SK-N-SH (cell line): ENCODE measurements around the gene CIAO3. TPM values are rescaled to one million over a fixed set of nuclear protein-coding genes. Genes with fewer than 3 reads are reported as not detected.

Source experiments
- CTCF ChIA-PET: fragments of 300-600, 350-600 bp; formaldehyde crosslinking; extraction: SDS; loops from one replicate; lab custom pipeline; 2021; lab: Yijun Ruan, JAX
- POLR2A ChIA-PET: fragments of 350-600 bp; sonication (Branson Sonifier 250); formaldehyde crosslinking; extraction: SDS; loops from one replicate; lab custom pipeline; 2020; ENCODE audit warnings: antibody characterized with exemption, inconsistent platforms; lab: Yijun Ruan, JAX
- DNase-seq: peaks from one replicate; pipeline ENCODE4 v3.0.0; 2012
- H2AFZ ChIP-seq: fragments of 200-600 bp; sonication (generic); 2 replicates; pipeline ENCODE4 v1.8.1; 2016; ENCODE audit warnings: antibody characterized with exemption, mild to moderate bottlenecking, low read depth
- H3F3A ChIP-seq: fragments of 200-600 bp; sonication (generic); replicated peaks from 2 replicates; pipeline ENCODE3; 2016; ENCODE audit warnings: antibody characterized with exemption, mild to moderate bottlenecking; ENCODE audit not compliant: insufficient read depth
- H3K27ac ChIP-seq, 2 experiments: fragments of 200-500 bp in 1 of 2; fragments of 200-600 bp in 1 of 2; sonication (Bioruptor generic) in 1 of 2; sonication (generic), shearing (Covaris generic) in 1 of 2; 2 replicates each; pipeline versions ENCODE4 v1.5.1 to v1.6.1; 2014 to 2016; ENCODE audit warnings: low read depth in 2 of 2, inconsistent platforms in 1 of 2, low read length in 1 of 2, mild to moderate bottlenecking in 1 of 2, mixed read lengths in 1 of 2
- H3K27me3 ChIP-seq: fragments of 200-600 bp; sonication (generic), shearing (Covaris generic); 2 replicates; pipeline ENCODE4 v1.6.1; 2016; ENCODE audit warnings: mixed run types; ENCODE audit not compliant: insufficient read depth
- H3K36me3 ChIP-seq, 2 experiments: fragments of 200-500 bp in 1 of 2; fragments of 200-600 bp in 1 of 2; sonication (Bioruptor generic) in 1 of 2; sonication (generic) in 1 of 2; replicated peaks in 1 of 2; 2 replicates each; pipeline versions ENCODE3 to v1.5.1; 2014 to 2016; ENCODE audit warnings: low read length in 1 of 2, mild to moderate bottlenecking in 1 of 2; ENCODE audit not compliant: insufficient read depth in 2 of 2, control insufficient read depth in 1 of 2
- H3K4me1 ChIP-seq, 2 experiments: fragments of 200-500 bp in 1 of 2; fragments of 200-600 bp in 1 of 2; sonication (Bioruptor generic) in 1 of 2; sonication (generic), shearing (Covaris generic) in 1 of 2; 2 replicates each; pipeline versions ENCODE4 v1.5.1 to v1.6.1; 2014 to 2016; ENCODE audit warnings: low read depth in 1 of 2, low read length in 1 of 2, mixed run types in 1 of 2; ENCODE audit not compliant: insufficient read depth in 2 of 2, control insufficient read depth in 1 of 2
- H3K4me2 ChIP-seq: fragments of 200-600 bp; sonication (generic), shearing (Covaris generic); 2 replicates; pipeline ENCODE4 v1.6.1; 2017; ENCODE audit warnings: mixed run types
- H3K4me3 ChIP-seq, 2 experiments: fragments of 200-500 bp in 1 of 2; fragments of 200-600 bp in 1 of 2; sonication (Bioruptor generic) in 1 of 2; sonication (generic), shearing (Covaris generic) in 1 of 2; 2 replicates each; pipeline versions ENCODE4 v1.5.1 to v1.8.1; 2014 to 2016; ENCODE audit warnings: low read depth in 2 of 2, inconsistent platforms in 1 of 2, low read length in 1 of 2, mild to moderate bottlenecking in 1 of 2, mixed read lengths in 1 of 2, moderate library complexity in 1 of 2
- H3K79me2 ChIP-seq: fragments of 200-600 bp; sonication (generic); 2 replicates; pipeline ENCODE4 v1.8.1; 2017; ENCODE audit warnings: mild to moderate bottlenecking; ENCODE audit not compliant: insufficient read depth
- H3K9ac ChIP-seq: fragments of 200-600 bp; sonication (generic); 2 replicates; pipeline ENCODE4 v1.6.1; 2017; ENCODE audit warnings: mixed run types
- H3K9me2 ChIP-seq: fragments of 200-600 bp; sonication (generic); 2 replicates; pipeline ENCODE4 v1.6.1; 2017; ENCODE audit warnings: mixed run types
- H3K9me3 ChIP-seq: fragments of 200-600 bp; sonication (generic); 2 replicates; pipeline ENCODE4 v1.6.1; 2017; ENCODE audit warnings: mixed run types, mild to moderate bottlenecking, moderate library complexity
- H4K20me1 ChIP-seq: fragments of 200-600 bp; sonication (generic); 2 replicates; pipeline ENCODE4 v1.6.1; 2017; ENCODE audit warnings: mild to moderate bottlenecking, mixed run types; ENCODE audit not compliant: insufficient read depth
- CHD2 ChIP-seq: fragments of 150-350 bp; IDR thresholded peaks from 2 replicates; pipeline ENCODE4 v1.6.1; 2018; ENCODE audit warnings: low read length; ENCODE audit not compliant: partially characterized antibody
- FOSL2 ChIP-seq: IDR thresholded peaks from 2 replicates; pipeline ENCODE4 v1.4.0; 2012; ENCODE audit warnings: low read depth, mild to moderate bottlenecking, moderate library complexity, borderline replicate concordance
- GATA2 ChIP-seq: sonication (generic); formaldehyde crosslinking; IDR thresholded peaks from 2 replicates; pipeline ENCODE4 v1.5.0; 2020; ENCODE audit warnings: mild to moderate bottlenecking, missing genetic modification reagents
- JUND ChIP-seq: IDR thresholded peaks from 2 replicates; pipeline ENCODE4 v1.4.0; 2012
- MXI1 ChIP-seq: IDR thresholded peaks from 2 replicates; pipeline ENCODE4 v1.6.1; 2012; ENCODE audit warnings: mild to moderate bottlenecking, low read depth, low read length, improper control_type of control experiment
- NFIC ChIP-seq: IDR thresholded peaks from 2 replicates; pipeline ENCODE4 v1.4.0; 2012; ENCODE audit warnings: borderline replicate concordance
- NRF1 ChIP-seq: IDR thresholded peaks from 2 replicates; pipeline ENCODE4 v1.6.1; 2012; ENCODE audit warnings: low read depth, mild to moderate bottlenecking, low read length
- RFX5 ChIP-seq: IDR thresholded peaks from 2 replicates; pipeline ENCODE4 v1.6.1; 2012; ENCODE audit warnings: mild to moderate bottlenecking, improper control_type of control experiment, low read length
- SIN3A ChIP-seq: IDR thresholded peaks from 2 replicates; pipeline ENCODE4 v1.6.1; 2012; ENCODE audit warnings: low read depth, mild to moderate bottlenecking, low read length, moderate library complexity, borderline replicate concordance
- TCF12 ChIP-seq: IDR thresholded peaks from 2 replicates; pipeline ENCODE4 v1.4.0; 2012
- WGBS: methylation state at CpG from one replicate; pipeline ENCODE4 v1.1.6; 2017; ENCODE audit warnings: low lambda C conversion rate; 5-methylcytosine and 5-hydroxymethylcytosine counted together
- polyA plus RNA-seq, 3 experiments: library from polyadenylated mRNA; depleted of rRNA; stranded (reverse); fragments of >200 nt; gene quantifications; 2 replicates each; pipeline ENCODE4 v1.2.3, GENCODE V29; 2012
- TF ChIP-seq, protein P1 (sequence below): fragments of 200-600 bp; sonication (generic); IDR thresholded peaks from 2 replicates; pipeline ENCODE4 v1.6.1; 2017; ENCODE audit warnings: antibody characterized with exemption, mild to moderate bottlenecking, moderate library complexity
- TF ChIP-seq, protein P2 (sequence below): IDR thresholded peaks from 2 replicates; pipeline ENCODE4 v1.4.0; 2012; ENCODE audit warnings: low read depth
- TF ChIP-seq, protein P3 (sequence below): IDR thresholded peaks from 2 replicates; pipeline ENCODE4; 2012
- TF ChIP-seq, protein P4 (sequence below): fragments of 150-350 bp; IDR thresholded peaks from 2 replicates; pipeline ENCODE4 v1.6.1; 2016; ENCODE audit warnings: mild to moderate bottlenecking, low read depth, low read length
- TF ChIP-seq, protein P5 (sequence below): fragments of 150-350 bp; IDR thresholded peaks from 2 replicates; pipeline ENCODE4 v1.6.1; 2017; ENCODE audit warnings: antibody characterized with exemption, low read length, low read depth, borderline replicate concordance
- TF ChIP-seq, protein P6 (sequence below): IDR thresholded peaks from 2 replicates; pipeline ENCODE4 v1.4.0; 2012; ENCODE audit warnings: low read depth, borderline replicate concordance

CIAO3 gene
- polyA plus RNA-seq, 1 of the 3 experiments (the other 2 are of a cell fraction): 14.4 TPM

DNA sequence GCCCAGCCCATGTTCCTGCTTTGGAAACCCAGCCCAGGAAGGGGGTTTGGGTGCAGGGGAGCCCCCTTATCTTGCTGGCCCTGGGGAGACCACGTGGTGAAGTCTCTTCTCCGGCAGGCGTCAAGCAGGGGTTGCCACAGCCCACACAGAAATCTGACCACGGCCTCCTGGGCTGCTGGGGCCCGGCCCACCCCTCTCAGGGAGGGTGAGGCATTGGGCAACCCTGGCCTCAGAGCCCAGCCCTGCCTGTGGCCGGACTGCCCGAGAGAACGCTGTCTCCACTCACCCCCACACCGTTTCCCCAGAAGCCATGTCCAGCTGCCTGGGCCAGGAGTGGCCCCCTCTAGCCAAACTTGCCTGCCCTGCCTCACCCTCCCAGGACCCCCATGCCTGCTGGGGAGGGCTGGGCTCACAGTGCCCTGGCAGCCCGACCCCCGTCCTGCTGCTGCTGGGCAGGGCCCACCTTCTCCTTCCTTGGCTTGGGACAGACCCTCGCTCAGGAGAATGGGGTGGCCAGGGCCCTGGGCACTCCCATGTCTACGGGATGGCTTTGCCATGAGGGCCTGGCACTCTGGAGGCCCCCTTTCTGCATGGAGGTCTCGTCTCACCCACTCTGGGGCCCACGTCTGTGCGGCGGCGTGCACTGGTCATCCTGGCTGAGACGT, 40.7 kb upstream of the CIAO3 start (continued):
- TF ChIP-seq, protein P1, sequence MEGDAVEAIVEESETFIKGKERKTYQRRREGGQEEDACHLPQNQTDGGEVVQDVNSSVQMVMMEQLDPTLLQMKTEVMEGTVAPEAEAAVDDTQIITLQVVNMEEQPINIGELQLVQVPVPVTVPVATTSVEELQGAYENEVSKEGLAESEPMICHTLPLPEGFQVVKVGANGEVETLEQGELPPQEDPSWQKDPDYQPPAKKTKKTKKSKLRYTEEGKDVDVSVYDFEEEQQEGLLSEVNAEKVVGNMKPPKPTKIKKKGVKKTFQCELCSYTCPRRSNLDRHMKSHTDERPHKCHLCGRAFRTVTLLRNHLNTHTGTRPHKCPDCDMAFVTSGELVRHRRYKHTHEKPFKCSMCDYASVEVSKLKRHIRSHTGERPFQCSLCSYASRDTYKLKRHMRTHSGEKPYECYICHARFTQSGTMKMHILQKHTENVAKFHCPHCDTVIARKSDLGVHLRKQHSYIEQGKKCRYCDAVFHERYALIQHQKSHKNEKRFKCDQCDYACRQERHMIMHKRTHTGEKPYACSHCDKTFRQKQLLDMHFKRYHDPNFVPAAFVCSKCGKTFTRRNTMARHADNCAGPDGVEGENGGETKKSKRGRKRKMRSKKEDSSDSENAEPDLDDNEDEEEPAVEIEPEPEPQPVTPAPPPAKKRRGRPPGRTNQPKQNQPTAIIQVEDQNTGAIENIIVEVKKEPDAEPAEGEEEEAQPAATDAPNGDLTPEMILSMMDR: no peak
- TF ChIP-seq, protein P2, sequence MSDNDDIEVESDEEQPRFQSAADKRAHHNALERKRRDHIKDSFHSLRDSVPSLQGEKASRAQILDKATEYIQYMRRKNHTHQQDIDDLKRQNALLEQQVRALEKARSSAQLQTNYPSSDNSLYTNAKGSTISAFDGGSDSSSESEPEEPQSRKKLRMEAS: no peak
- TF ChIP-seq RFX5 (no peak), FOSL2 (no peak)

DNA sequence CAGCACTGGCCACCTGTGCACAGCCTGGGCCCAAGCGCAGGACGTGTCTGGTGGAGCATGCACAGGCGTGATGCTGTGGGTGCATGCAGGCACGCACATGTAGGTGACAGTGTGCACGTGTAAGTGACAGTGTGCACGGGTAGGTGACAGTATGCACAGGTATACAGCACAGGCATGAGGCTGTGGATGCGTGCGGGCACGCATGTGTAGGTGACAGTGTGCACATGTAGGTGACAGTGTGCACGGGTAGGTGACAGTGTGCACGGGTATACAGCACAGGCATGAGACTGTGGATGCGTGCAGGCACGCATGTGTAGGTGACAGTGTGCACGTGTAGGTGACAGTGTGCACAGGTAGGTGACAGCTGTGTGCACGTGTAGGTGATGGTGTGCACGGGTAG, 39.5 kb upstream of the CIAO3 start:
- H3K9ac ChIP-seq: no peak overlapping the region
- peaks cover 5% of the 10 kb centered on the region; the same call in 1 of the 2 replicates for H4K20me1 ChIP-seq
- ChIA-PET CTCF (interaction anchor here (0.6 to 8.9 kb wide), 3 partner anchors 66 to 715 kb away, joined by 3 to 127 read pairs (median 3); partner anchors contain the start of gene METRN), POLR2A (interaction anchor here (0.8 kb wide), 1 partner anchor 57 kb away, joined by 4 read pairs; no protein-coding TSS in a partner anchor)
- no peak overlapping the region for H2AFZ ChIP-seq
- no peak overlapping the region for H3K4me2 ChIP-seq
- H3K9me3 ChIP-seq: no peaks in the 10 kb centered on the region
- 61% methylated on average over 16 of the region's 16 CpGs for WGBS
- TF ChIP-seq FOSL2 (no peak), SIN3A (no peak), NFIC (no peak), GATA2 (CRISPR knock-in tag) (no peak), JUND (no peak), TCF12 (no peak), NRF1 (no peak), MXI1 (no peak), CHD2 (no peak)
- TF ChIP-seq, protein P3, sequence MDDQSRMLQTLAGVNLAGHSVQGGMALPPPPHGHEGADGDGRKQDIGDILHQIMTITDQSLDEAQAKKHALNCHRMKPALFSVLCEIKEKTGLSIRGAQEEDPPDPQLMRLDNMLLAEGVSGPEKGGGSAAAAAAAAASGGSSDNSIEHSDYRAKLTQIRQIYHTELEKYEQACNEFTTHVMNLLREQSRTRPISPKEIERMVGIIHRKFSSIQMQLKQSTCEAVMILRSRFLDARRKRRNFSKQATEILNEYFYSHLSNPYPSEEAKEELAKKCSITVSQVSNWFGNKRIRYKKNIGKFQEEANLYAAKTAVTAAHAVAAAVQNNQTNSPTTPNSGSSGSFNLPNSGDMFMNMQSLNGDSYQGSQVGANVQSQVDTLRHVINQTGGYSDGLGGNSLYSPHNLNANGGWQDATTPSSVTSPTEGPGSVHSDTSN: no peak
- TF ChIP-seq, protein P4, sequence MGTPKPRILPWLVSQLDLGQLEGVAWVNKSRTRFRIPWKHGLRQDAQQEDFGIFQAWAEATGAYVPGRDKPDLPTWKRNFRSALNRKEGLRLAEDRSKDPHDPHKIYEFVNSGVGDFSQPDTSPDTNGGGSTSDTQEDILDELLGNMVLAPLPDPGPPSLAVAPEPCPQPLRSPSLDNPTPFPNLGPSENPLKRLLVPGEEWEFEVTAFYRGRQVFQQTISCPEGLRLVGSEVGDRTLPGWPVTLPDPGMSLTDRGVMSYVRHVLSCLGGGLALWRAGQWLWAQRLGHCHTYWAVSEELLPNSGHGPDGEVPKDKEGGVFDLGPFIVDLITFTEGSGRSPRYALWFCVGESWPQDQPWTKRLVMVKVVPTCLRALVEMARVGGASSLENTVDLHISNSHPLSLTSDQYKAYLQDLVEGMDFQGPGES: no peak
- TF ChIP-seq, protein P5, sequence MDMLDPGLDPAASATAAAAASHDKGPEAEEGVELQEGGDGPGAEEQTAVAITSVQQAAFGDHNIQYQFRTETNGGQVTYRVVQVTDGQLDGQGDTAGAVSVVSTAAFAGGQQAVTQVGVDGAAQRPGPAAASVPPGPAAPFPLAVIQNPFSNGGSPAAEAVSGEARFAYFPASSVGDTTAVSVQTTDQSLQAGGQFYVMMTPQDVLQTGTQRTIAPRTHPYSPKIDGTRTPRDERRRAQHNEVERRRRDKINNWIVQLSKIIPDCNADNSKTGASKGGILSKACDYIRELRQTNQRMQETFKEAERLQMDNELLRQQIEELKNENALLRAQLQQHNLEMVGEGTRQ: no peak
- TF ChIP-seq, protein P6, sequence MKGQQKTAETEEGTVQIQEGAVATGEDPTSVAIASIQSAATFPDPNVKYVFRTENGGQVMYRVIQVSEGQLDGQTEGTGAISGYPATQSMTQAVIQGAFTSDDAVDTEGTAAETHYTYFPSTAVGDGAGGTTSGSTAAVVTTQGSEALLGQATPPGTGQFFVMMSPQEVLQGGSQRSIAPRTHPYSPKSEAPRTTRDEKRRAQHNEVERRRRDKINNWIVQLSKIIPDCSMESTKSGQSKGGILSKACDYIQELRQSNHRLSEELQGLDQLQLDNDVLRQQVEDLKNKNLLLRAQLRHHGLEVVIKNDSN: no peak
- H3K9me2 ChIP-seq: no peaks in the 10 kb centered on the region
- no peaks in the 10 kb centered on the region for H3F3A ChIP-seq
- H3K4me1 ChIP-seq: peaks cover 0 to 8% of the 10 kb centered on the region in 2 experiments; a peak in 1 of 4 replicates
- H3K4me3 ChIP-seq: no peak overlapping the region
- no peaks in the 10 kb centered on the region for H3K79me2 ChIP-seq
- DNase-seq: no peak
- peaks cover 17% of the 10 kb centered on the region; the same call in 1 of the 2 replicates for H3K27me3 ChIP-seq
- no peak overlapping the region for H3K27ac ChIP-seq
- H3K36me3 ChIP-seq: peaks cover 0 to 3% of the 10 kb centered on the region in 2 experiments
